Hepatocyte (in vitro differentiated cells): ENCODE results near the gene CARMIL1.

ENCODE experiments used
- EZH2 ChIP-seq: fragments of 200-600 bp; sonication (generic); IDR thresholded peaks from 2 replicates; pipeline ENCODE4 v1.6.1; 2016; ENCODE audit warnings: antibody characterized with exemption, mild to moderate bottlenecking, borderline replicate concordance
- EZH2phosphoT487 ChIP-seq: fragments of 200-600 bp; sonication (generic); IDR thresholded peaks from one replicate; pipeline ENCODE4 v1.6.1; 2018; ENCODE audit warnings: antibody characterized with exemption, mild to moderate bottlenecking, low read depth, moderate library complexity; ENCODE audit not compliant: unreplicated experiment, severe bottlenecking
- TF ChIP-seq, protein P1 (sequence below): fragments of 200-600 bp; sonication (generic); IDR thresholded peaks from 2 replicates; pipeline ENCODE4 v1.5.1; 2016; ENCODE audit warnings: antibody characterized with exemption, mild to moderate bottlenecking; ENCODE audit not compliant: poor library complexity

DNA sequence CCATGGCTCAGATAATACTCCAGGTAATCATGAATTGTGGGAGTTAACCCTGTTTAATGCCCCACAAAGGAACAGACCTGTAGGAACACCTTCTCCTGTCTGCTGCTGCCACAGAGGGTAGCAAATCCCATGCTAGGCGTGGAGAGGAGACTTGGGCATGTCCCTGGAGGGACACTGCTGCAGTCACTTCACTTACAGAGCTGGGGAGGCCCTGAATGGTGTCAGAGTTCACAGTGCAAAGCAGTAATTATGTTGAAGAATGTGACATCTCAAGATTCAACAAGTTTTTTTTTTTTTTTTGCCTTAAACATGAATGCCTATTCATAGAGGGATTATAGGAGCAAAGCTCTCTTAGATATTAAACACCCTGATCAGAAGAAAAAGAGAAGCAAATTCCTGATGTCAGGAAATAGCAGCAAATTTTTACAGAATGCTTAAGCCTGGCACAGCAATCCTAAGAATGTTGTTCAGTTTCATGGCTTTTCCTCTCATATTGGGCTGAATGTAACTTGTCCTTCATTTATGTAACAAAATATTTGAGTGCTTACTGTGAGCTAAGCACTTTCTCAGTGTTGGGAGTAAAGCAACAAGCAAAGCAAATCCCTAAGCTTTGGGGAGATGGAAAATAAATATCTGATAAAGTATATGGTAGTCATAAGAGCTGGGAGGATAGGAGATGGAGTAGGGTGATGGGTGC is 45.0 kb downstream of the CARMIL1 start:
- TF ChIP-seq, protein P1, sequence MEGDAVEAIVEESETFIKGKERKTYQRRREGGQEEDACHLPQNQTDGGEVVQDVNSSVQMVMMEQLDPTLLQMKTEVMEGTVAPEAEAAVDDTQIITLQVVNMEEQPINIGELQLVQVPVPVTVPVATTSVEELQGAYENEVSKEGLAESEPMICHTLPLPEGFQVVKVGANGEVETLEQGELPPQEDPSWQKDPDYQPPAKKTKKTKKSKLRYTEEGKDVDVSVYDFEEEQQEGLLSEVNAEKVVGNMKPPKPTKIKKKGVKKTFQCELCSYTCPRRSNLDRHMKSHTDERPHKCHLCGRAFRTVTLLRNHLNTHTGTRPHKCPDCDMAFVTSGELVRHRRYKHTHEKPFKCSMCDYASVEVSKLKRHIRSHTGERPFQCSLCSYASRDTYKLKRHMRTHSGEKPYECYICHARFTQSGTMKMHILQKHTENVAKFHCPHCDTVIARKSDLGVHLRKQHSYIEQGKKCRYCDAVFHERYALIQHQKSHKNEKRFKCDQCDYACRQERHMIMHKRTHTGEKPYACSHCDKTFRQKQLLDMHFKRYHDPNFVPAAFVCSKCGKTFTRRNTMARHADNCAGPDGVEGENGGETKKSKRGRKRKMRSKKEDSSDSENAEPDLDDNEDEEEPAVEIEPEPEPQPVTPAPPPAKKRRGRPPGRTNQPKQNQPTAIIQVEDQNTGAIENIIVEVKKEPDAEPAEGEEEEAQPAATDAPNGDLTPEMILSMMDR: no peak
- TF ChIP-seq EZH2 (no peak), EZH2phosphoT487 (no peak)
